H54 (cell line): ENCODE data around the gene AAK1.

Source experiments
- DNase-seq: peaks from one replicate; pipeline ENCODE4 v3.0.0; 2011; ENCODE audit warnings: low spot score, mixed read lengths; ENCODE audit not compliant: insufficient read length
- FAIRE-seq: peaks from 3 replicates; lab custom pipeline; 2011; peaks lifted over from hg19 to GRCh38; lab: Jason Lieb, UNC
- POLR2A ChIP-seq: IDR thresholded peaks from 2 replicates; pipeline ENCODE4 v1.6.1; 2011; ENCODE audit warnings: low read depth, mild to moderate bottlenecking, low read length

Gene AAK1

DNA sequence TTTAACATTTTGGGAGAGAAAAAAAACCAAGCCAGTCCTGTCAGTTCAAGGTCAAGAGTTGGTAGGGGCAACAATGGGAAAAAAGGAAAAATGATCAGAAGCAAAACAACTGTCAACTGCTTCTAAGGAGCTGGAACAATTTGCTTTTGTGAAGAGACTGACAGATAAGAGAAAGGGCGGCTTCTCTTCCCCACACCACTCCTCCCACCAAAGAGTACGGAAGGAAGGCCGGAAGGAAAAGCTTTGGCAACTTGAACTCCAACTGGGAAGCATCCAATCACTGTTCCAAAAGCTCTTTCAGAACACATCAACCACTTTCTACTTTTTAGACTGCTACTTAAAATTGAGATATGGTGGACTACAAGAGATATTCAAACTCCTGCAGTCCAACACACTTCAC is 148.5 kb downstream of the AAK1 start:
- no peak for TF ChIP-seq POLR2A
- FAIRE-seq (no peak), DNase-seq (no peak)

DNA sequence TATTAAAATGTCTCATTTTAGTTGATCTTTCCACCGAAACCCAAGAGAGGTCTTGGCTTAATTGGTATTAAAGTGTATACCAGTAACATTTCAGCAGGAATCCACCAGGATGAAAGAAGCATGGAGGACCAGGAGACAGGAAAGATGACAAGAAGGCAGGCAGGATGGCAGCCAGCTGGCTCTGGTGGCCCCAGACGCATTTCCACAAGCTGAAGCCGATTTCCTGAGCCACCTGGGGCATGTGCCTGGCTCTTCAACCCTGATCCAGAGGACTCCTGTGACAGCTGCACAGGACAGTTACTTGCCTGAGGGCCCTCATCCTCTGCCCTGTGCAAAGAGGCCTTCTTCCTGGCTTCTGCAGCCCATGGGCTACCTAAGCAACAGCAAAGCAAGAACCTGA is 149.4 kb downstream of the AAK1 start:
- DNase-seq = no peak
- FAIRE-seq = no peak
- no peak for TF ChIP-seq POLR2A

DNA sequence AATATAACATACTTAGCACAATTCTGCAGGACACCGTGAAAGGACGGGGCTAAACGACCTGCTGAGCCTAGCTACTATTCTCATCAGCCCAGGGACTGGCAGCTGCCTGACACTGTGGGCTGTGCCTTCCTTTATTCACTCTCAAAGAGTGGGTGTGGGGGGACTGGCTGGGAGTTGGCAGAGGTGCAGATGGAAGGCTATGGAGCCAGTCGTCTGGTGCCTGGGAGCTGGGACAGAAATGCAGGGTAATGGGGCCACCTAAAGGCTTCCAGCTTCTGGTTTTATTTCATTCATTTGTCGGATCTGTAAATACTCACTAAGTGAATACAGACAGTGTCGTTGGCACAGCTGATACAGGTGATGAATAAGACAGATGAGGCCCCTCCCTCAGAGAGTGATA is 150.3 kb downstream of the AAK1 start:
- FAIRE-seq (no peak), DNase-seq (no peak)
- no peak for TF ChIP-seq POLR2A

DNA sequence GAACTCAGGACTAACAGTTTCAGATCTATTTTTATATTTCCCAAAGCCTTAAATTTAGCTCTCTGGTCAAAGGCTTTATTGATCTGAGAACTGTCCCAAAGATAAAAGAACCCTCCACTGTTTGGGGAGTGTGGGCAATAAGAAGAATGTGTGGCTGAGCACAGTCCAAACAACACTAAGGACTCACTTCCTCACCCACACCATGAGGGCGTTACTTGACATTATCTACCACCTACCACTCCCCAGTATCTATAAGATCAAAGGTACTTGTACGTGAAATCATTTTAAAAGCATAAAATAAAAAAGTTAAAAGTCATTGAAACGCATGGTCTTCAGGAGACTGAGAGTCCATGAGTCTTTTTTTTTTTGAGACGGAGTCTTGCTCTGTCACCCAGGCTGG is 151.7 kb downstream of the AAK1 start:
- DNase-seq (no peak), FAIRE-seq (no peak)
- TF ChIP-seq POLR2A = no peak

DNA sequence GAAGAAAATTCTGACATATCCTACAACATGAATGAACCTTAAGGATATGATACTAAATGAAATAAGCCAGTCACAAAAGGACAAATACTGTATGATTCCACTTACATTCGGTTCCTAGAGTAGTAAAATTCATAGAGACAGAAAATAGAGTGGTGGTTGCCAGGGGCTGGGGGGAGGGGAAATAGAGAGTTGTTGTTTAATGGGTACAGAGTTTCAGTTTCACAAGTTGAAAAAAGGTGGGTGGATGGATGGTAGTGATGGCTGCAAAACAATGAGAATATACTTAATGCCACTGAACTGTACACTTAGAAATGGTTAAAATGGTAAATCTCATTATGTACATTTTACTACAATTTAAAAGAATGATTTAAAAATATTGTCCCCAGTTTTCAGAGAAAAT is 153.1 kb downstream of the AAK1 start:
- DNase-seq (no peak), FAIRE-seq (no peak)

DNA sequence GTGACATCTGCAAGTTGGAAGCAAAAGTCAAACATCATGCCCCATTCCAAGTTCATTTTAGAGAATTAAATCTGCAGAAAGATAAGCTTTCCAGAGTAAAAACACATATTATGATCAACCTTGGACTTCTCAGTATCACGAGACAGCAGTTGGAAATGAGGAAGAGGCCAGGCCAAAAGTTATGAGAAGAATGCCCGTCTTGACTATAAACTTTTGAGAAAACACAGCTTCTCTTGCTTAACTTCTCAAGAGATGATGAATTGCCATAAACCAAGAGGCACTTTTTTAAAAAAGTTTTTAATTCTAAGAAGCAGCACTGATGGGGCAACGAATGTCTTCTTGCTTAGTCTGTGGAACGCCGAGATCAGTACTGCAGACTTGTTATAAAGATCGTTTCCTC is 153.7 kb downstream of the AAK1 start:
- no peak for FAIRE-seq
- TF ChIP-seq POLR2A = no peak
- DNase-seq = no peak

More for the DNA sequence above, 153.1 kb downstream of the AAK1 start:
- no peak for TF ChIP-seq POLR2A

DNA sequence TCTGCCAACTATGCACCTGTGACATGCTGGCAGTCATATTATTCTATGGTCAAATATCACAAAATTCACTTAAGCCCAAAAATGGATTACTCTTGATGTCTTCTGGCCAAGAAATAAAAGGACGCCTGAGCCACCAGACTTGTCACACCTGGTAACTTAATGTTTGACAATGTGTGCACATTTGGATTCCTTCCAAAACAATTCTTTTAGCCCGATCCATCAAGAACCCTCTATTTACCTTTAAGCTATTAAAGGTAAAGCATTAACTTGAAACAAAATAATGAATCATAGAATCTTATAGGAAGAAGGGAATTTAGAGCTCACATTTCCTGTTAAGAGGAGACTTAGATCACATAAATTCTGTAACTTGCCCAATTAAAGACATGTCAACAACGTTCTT is 159.8 kb downstream of the AAK1 start:
- TF ChIP-seq POLR2A = no peak
- DNase-seq = no peak
- FAIRE-seq = no peak

DNA sequence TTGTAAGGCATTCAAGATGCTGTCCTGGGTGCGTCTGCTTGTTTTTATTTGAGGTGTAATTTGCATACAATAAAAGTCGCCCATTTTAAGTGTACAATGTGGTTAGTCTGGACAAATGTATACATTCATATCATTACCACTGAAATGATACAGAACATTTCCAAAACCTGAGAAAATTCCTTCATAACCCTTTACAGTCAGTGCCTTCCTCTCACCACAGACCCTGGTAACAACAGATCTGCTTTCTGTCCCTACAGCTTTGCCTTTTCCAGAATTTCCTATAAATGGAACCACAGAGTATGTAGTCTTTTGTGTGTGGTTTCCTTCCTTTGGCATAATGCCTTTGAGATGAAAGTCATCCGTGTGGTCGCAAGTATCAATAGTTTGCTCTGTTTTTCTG is 160.5 kb downstream of the AAK1 start:
- DNase-seq = no peak
- no peak for FAIRE-seq
- no peak for TF ChIP-seq POLR2A

DNA sequence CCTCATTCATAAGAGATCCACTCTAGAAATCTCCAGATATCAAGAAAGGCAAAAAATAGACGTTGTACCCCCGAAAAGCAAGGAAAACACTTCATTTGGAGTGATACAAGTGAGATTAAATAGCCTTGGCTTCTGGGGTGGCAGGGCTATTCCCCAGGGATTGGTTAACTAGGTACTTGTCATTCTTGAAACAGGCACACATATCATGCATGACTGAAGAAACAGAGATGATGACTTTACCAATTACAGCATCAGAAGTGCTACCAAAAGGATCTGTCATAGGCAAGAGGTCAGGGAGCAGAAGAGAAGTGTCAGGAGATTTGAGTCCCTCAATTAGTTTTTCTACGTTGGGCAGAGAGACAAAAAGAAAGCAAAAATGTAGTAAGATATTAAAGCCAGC is 161.1 kb downstream of the AAK1 start:
- DNase-seq (no peak), FAIRE-seq (no peak)
- TF ChIP-seq POLR2A = no peak

DNA sequence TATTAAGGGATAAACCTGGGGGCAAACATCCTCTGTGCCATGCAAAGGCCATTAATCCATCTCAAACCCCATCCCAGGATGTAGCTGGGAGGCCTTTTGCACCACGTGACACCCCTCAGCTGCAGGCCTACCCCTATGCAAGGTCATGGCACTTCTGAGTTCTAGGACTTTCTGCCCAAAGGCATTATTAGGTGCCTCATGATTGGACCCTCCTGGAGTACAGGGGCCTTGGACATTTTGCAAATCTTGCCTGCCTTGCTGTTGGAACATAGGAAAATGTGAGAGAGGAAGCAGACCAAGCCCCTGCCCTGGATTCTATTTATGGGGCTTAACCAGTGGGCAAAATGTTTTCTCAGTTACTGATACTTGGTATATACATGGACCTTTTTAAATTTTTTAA is 162.1 kb downstream of the AAK1 start:
- no peak for FAIRE-seq

DNA sequence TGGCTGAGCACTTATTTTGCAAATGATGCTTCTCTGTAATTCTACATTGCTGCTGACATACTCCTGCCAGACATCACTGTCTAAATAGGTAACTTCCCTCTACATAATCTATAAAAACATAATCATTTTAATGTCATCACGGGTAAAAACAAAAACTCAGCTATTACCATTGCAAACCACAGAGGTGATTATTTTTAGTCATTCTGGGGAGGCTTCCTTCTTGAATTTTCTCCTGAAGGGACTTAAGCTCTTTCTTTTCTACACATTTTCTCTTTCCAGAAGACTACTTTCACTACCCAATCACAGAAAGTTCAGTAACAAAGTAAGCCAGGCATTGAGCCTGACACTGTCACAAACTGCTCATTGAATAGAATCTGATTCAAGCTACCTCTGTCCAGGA is 165.9 kb downstream of the AAK1 start:
- DNase-seq (no peak), FAIRE-seq (no peak)
- no peak for TF ChIP-seq POLR2A

More for the DNA sequence above, 162.1 kb downstream of the AAK1 start:
- no peak for TF ChIP-seq POLR2A
- DNase-seq = no peak

DNA sequence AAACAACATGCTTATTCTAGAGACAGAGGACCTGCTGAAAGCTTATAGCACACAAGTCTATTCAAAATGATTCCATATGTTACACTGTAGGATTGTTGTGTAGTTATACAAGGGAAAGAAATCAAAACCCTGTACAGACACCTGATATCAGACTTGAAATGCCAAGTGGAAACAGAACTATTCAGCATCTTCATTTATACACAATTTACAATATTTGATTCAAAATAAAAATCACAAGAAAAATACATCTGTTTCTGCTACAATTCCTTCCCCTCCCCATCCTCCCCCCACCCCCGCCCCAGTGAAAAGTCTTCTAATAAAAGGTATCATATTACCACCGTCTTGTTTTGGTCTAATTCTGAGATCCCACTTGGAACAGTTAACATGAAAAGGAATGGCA is 168.9 kb downstream of the AAK1 start:
- no peak for FAIRE-seq
- TF ChIP-seq POLR2A = no peak
- no peak for DNase-seq

DNA sequence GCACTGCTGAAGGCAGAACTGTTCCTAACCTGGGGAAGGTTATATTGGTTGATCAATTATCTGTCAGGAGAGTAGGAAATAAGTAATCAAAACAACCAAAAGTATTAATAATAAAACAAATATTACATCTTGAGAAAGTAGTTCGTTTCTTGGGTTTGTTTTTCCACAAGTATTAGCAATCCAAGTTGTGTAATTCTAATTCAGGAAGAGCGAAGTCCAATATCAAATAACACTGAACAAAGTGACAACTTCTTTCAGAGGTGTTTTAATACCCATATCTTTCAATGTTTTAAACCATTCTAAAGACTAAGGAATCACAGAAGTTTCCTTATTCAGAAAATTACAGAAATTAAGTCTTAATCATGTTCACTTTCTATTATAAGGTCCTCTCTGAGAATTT is 171.7 kb downstream of the AAK1 start:
- FAIRE-seq (no peak), DNase-seq (no peak)
- TF ChIP-seq POLR2A = no peak

DNA sequence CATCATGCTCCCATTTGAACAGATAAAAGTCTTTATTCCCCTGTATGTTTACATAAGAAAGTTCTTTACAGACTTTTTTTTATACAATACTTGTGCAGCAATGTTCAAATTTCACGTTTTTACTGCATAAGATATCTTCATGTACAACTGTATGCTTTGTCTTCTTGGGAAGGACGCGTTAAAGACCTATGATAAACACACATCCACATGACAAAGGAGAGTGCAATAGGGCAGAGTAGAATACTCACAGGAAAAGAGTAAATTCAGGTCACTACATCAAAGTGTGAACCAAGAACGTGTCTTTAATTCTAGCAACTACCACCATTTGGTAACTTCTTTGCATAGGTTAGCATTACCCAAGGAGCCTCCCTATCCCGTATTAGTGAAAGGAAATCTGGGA is 172.6 kb downstream of the AAK1 start:
- DNase-seq (no peak), FAIRE-seq (no peak)
- TF ChIP-seq POLR2A = no peak

DNA sequence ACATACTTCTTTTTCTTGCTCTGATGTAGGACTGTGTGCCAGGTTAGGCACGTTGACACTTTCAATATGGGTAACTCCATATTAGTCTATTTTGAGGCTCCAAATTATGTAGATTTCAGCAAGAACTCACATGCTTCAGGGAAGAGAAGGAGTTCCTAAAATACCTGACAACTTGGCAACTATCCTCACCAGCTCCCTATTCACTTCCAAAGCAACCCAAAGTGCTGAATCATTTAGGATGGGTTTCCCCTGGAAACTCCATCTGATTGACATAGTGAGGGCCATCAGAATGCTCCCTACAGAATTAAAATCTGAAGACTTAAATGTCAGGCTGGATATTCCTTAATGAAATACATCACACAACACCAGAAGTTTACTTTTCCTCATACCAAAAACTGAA is 173.8 kb downstream of the AAK1 start:
- DNase-seq (no peak), FAIRE-seq (no peak)
- TF ChIP-seq POLR2A = no peak

DNA sequence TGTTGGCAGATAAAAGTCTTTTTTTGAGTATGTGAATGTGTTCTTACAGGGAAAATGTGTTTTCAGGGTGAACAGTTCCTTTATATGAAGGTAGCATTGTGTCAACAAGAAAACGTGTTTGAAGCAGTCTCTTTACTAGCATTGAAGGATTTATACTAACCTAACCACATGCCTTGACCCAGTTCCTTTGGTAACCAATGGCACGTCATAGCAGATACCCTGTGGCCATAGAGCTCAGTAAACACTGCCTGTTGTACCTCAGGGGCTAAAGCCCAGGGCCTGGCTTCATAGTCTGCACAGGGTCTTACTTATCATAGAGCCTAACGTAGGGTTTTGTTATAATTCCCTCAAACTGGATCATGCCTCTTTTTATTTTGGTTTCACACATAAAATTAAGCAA is 174.2 kb downstream of the AAK1 start:
- DNase-seq (no peak), FAIRE-seq (no peak)
- no peak for TF ChIP-seq POLR2A
